H1 (cell line): ENCODE results near the gene LDLRAP1. TPM values are rescaled to one million over a fixed set of nuclear protein-coding genes. Genes with fewer than 3 reads are reported as not detected.

Source experiments
- E2F6 ChIP-seq: IDR thresholded peaks from 2 replicates; pipeline ENCODE4 v1.6.1; 2012; ENCODE audit warnings: inconsistent platforms
- JUN ChIP-seq: IDR thresholded peaks from 2 replicates; pipeline ENCODE4 v1.6.1; 2011; ENCODE audit warnings: low read depth, mild to moderate bottlenecking, improper control_type of control experiment, low read length
- JUND ChIP-seq: IDR thresholded peaks from 2 replicates; pipeline ENCODE4 v1.6.1; 2011; ENCODE audit warnings: mild to moderate bottlenecking, improper control_type of control experiment, low read length
- SAP30 ChIP-seq: fragments of 300-600 bp; sonication (generic); IDR thresholded peaks from 2 replicates; pipeline ENCODE4 v1.7.1; 2012; ENCODE audit warnings: low read length, moderate library complexity, mild to moderate bottlenecking, inconsistent platforms; ENCODE audit not compliant: insufficient read depth, insufficient replicate concordance
- polyA plus RNA-seq, 7 experiments: library from polyadenylated mRNA; depleted of rRNA in 3 of 7; stranded (reverse) in 5 of 7; unstranded in 2 of 7; fragments of >200 nt in 5 of 7; fragments of 200-250 nt in 2 of 7; gene quantifications; 1 replicate in 5 of 7; 2 replicates in 1 of 7; 4 replicates in 1 of 7; pipeline versions ENCODE4 v1.2.1 to v1.2.3, GENCODE V29; 2011 to 2013; ENCODE audit warnings: missing spikeins in 2 of 7, mixed read lengths in 2 of 7
- total RNA-seq: library from RNA; stranded (reverse); fragmentation: NEBNext Ultra II Directional; extraction: Animal tissue kit (Norgen Biotek cat#: 25700); gene quantifications from 2 replicates; pipeline ENCODE4 v1.2.1, GENCODE V29; 2021

Gene LDLRAP1
- total and polyA plus RNA-seq, 2 of the 8 experiments (the other 6 are each of a cell fraction or from before 2014, with no cell fraction given): 12.8 to 13.2 TPM

GRCh38 chr1:25559031-25559430 is 15.6 kb downstream of the LDLRAP1 start (continued):
- TF ChIP-seq E2F6 (no peak), JUND (no peak), JUN (no peak), SAP30 (no peak)
